Measurements from ENCODE around the gene COL5A3.

DNA sequence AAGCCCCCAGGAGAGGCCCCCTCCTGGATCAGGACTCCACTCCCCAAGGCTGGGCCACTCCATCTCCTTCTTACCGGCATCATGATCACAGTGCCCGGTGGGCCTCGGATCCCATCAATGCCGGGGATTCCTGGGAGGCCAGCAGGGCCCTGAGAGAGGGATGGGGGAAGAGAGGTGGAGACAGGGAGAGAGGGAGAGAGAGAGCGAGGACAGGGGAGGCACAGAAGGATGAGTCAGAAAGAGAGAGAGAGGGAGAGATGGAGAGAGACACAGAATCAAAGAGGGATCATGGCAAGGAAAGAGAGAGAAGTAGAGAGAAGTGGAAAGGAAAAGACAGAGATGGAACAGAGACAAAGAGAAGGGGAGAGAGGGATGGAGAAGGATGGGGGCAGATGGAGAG lies 13.8 kb downstream of the COL5A3 start:
- no peak for TF ChIP-seq NR2C2 (CRISPR knock-in tag; IDR thresholded peaks at IDR 0.05; ENCODE audit: borderline replicate concordance)
- no peak for TF ChIP-seq ZNF143 (CRISPR knock-in tag; IDR thresholded peaks at IDR 0.05)
- no peak for TF ChIP-seq ZNF10 (CRISPR knock-in tag; IDR thresholded peaks at IDR 0.05; ENCODE audit: borderline replicate concordance, low read depth)
- no peak for TF ChIP-seq THYN1 (CRISPR knock-in tag; IDR thresholded peaks at IDR 0.05; ENCODE audit: borderline replicate concordance, low read depth)
- no peak for TF ChIP-seq DNMT1 (CRISPR knock-in tag; IDR thresholded peaks at IDR 0.05)
- no peak for TF ChIP-seq JUN (CRISPR knock-in tag; IDR thresholded peaks at IDR 0.05)
- no peak for TF ChIP-seq HDAC6 (IDR thresholded peaks at IDR 0.05; ENCODE audit: low read depth, low read length)
- TF ChIP-seq YY1 (IDR thresholded peaks at IDR 0.05; ENCODE audit: insufficient read depth, insufficient replicate concordance, low read depth, low read length): no peak
- TF ChIP-seq MYC (CRISPR knock-in tag; IDR thresholded peaks at IDR 0.05; ENCODE audit: borderline replicate concordance): no peak
- TF ChIP-seq CTCF (CRISPR knock-in tag; IDR thresholded peaks at IDR 0.05): no peak
